K562 (cell line): ENCODE data around the gene PGPEP1. TPM values are rescaled to one million over a fixed set of nuclear protein-coding genes. Genes with fewer than 3 reads are reported as not detected.

Experiments
- CBFB ChIP-seq: sonication (generic); formaldehyde crosslinking; IDR thresholded peaks from 2 replicates; pipeline ENCODE4 v1.4.0; 2020; ENCODE audit warnings: mild to moderate bottlenecking, missing genetic modification reagents
- GATAD2B ChIP-seq: fragments of 450-650 bp; IDR thresholded peaks from 2 replicates; pipeline ENCODE4 v1.6.1; 2017; ENCODE audit warnings: mild to moderate bottlenecking, borderline replicate concordance
- IRF9 ChIP-seq: fragments of 450-650 bp; IDR thresholded peaks from 2 replicates; pipeline ENCODE4 v1.6.1; 2016; ENCODE audit warnings: missing biosample characterization, missing genetic modification characterization
- MAFF ChIP-seq: IDR thresholded peaks from 2 replicates; pipeline ENCODE4 v1.6.1; 2012; ENCODE audit warnings: low read length, improper control_type of control experiment
- MTA3 ChIP-seq: fragments of 450-650 bp; formaldehyde crosslinking; IDR thresholded peaks from 2 replicates; pipeline ENCODE4 v1.6.1; 2017; ENCODE audit warnings: mild to moderate bottlenecking, borderline replicate concordance
- OTX1 ChIP-seq: fragments of 450-650 bp; formaldehyde crosslinking; IDR thresholded peaks from 2 replicates; pipeline ENCODE4 v1.4.0; 2022; ENCODE audit warnings: mild to moderate bottlenecking
- STAT6 ChIP-seq: sonication (generic); formaldehyde crosslinking; IDR thresholded peaks from 2 replicates; pipeline ENCODE4 v1.8.1; 2023; ENCODE audit warnings: mild to moderate bottlenecking, missing genetic modification reagents
- ZNF134 ChIP-seq: fragments of 250-450 bp; sonication (Bioruptor Pico); conservative IDR thresholded peaks from 2 replicates; pipeline ENCODE4 v1.4.0; 2020
- polyA plus RNA-seq, 8 experiments: library from polyadenylated mRNA; depleted of rRNA in 4 of 8; stranded (reverse) in 5 of 8; unstranded in 3 of 8; fragments of >200 nt; fragmentation: Nextera tagmentation in 2 of 8; fragmentation: Illumina TruSeq in 1 of 8; extraction: Ambion mirVana in 2 of 8; extraction: Trizol in 1 of 8; gene quantifications; 2 replicates each; pipeline versions ENCODE4 v1.2.1 to v1.2.3, GENCODE V29; 2011 to 2014; ENCODE audit warnings: inconsistent platforms in 1 of 8, missing spikeins in 1 of 8
- total RNA-seq, 7 experiments: library from RNA; depleted of rRNA in 6 of 7; stranded (reverse); fragments of >200 nt in 6 of 7; fragmentation: Illumina TruSeq in 2 of 7; extraction: Trizol in 2 of 7; gene quantifications; 2 replicates each; pipeline versions ENCODE4 v1.2.1 to v1.2.3, GENCODE V29; 2011 to 2021; ENCODE audit warnings: low replicate concordance in 1 of 7
- TF ChIP-seq, protein P1 (sequence below): fragments of 450-650 bp; formaldehyde crosslinking; IDR thresholded peaks from 2 replicates; pipeline ENCODE4 v1.4.0; 2020; ENCODE audit warnings: mild to moderate bottlenecking, moderate library complexity
- TF ChIP-seq, protein P2 (sequence below): fragments of 450-650 bp; IDR thresholded peaks from 2 replicates; pipeline ENCODE4 v1.6.1; 2018; ENCODE audit not compliant: partially characterized antibody
- TF ChIP-seq, protein P3 (sequence below): sonication (generic); formaldehyde crosslinking; IDR thresholded peaks from 2 replicates; pipeline ENCODE4 v1.8.0; 2023; ENCODE audit warnings: missing genetic modification reagents, mild to moderate bottlenecking, borderline replicate concordance

The PGPEP1 gene
- total and polyA plus RNA-seq, 9 of the 15 experiments (the other 6 are each of a cell fraction or from before 2014, with no cell fraction given) = 10.0 to 69.6 (median 33.5) TPM

DNA sequence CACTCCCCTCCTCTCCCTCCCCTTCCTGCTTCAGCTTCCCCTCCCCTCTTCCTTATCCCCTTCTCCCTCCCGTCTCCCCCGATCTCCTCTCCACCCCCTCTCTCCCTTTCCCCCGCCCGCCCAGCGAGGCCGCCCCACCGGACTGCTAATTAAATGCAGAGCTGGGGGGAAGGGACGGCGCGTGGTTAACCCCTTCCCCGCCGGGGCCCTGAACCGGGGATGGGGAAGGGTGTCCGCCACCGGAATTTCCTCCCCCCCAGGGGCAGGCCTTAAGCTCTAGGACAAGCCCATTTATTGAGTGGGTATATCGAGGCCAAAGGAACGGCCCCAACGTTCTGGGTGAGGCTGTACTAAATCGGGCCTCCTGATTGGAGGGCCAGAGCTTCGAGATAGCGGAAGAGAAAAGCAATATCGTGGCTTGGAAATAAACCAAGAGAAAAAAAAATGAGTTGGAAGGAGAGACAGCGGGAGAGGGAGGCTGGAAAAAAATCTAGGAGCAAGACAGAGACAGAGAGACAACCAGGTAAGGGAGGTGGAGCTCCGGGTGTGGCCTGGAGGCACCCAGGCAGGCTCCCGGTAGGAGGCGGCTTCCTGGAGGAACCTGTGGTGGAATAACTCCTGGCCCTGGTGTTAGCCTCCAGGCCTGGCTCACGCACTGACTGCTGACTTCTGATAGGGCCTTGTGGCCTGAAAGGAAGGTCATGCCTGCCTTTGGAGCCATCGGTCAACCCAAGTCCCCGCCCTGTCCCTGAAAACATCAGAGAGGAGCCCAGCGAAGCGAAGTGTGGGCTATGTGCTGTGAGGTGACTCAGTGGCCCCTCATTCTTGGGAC, 47.4 kb upstream of the PGPEP1 start (continued):
- TF ChIP-seq STAT6 (0 out of 2 replicates have a peak, but pooled peaks have one; percentile 18), CBFB (CRISPR knock-in tag) (no peak), IRF9 (tag) (no peak), ZNF134 (CRISPR knock-in tag) (no peak; the same call in 1 of the 2 replicates), OTX1 (CRISPR knock-in tag) (peak; percentile 48; the same call in 1 of the 2 replicates), MAFF (no peak), MTA3 (0 out of 2 replicates have a peak, but pooled peaks have one; percentile 18), GATAD2B (peak; percentile 45; the same call in 1 of the 2 replicates)
- TF ChIP-seq, protein P1, sequence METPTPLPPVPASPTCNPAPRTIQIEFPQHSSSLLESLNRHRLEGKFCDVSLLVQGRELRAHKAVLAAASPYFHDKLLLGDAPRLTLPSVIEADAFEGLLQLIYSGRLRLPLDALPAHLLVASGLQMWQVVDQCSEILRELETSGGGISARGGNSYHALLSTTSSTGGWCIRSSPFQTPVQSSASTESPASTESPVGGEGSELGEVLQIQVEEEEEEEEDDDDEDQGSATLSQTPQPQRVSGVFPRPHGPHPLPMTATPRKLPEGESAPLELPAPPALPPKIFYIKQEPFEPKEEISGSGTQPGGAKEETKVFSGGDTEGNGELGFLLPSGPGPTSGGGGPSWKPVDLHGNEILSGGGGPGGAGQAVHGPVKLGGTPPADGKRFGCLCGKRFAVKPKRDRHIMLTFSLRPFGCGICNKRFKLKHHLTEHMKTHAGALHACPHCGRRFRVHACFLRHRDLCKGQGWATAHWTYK (CRISPR knock-in tag) = no peak
- TF ChIP-seq, protein P2, sequence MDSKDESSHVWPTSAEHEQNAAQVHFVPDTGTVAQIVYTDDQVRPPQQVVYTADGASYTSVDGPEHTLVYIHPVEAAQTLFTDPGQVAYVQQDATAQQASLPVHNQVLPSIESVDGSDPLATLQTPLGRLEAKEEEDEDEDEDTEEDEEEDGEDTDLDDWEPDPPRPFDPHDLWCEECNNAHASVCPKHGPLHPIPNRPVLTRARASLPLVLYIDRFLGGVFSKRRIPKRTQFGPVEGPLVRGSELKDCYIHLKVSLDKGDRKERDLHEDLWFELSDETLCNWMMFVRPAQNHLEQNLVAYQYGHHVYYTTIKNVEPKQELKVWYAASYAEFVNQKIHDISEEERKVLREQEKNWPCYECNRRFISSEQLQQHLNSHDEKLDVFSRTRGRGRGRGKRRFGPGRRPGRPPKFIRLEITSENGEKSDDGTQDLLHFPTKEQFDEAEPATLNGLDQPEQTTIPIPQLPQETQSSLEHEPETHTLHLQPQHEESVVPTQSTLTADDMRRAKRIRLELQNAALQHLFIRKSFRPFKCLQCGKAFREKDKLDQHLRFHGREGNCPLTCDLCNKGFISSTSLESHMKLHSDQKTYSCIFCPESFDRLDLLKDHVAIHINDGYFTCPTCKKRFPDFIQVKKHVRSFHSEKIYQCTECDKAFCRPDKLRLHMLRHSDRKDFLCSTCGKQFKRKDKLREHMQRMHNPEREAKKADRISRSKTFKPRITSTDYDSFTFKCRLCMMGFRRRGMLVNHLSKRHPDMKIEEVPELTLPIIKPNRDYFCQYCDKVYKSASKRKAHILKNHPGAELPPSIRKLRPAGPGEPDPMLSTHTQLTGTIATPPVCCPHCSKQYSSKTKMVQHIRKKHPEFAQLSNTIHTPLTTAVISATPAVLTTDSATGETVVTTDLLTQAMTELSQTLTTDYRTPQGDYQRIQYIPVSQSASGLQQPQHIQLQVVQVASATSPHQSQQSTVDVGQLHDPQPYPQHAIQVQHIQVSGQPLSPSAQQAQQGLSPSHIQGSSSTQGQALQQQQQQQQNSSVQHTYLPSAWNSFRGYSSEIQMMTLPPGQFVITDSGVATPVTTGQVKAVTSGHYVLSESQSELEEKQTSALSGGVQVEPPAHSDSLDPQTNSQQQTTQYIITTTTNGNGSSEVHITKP = peak; percentile 39
- TF ChIP-seq, protein P3, sequence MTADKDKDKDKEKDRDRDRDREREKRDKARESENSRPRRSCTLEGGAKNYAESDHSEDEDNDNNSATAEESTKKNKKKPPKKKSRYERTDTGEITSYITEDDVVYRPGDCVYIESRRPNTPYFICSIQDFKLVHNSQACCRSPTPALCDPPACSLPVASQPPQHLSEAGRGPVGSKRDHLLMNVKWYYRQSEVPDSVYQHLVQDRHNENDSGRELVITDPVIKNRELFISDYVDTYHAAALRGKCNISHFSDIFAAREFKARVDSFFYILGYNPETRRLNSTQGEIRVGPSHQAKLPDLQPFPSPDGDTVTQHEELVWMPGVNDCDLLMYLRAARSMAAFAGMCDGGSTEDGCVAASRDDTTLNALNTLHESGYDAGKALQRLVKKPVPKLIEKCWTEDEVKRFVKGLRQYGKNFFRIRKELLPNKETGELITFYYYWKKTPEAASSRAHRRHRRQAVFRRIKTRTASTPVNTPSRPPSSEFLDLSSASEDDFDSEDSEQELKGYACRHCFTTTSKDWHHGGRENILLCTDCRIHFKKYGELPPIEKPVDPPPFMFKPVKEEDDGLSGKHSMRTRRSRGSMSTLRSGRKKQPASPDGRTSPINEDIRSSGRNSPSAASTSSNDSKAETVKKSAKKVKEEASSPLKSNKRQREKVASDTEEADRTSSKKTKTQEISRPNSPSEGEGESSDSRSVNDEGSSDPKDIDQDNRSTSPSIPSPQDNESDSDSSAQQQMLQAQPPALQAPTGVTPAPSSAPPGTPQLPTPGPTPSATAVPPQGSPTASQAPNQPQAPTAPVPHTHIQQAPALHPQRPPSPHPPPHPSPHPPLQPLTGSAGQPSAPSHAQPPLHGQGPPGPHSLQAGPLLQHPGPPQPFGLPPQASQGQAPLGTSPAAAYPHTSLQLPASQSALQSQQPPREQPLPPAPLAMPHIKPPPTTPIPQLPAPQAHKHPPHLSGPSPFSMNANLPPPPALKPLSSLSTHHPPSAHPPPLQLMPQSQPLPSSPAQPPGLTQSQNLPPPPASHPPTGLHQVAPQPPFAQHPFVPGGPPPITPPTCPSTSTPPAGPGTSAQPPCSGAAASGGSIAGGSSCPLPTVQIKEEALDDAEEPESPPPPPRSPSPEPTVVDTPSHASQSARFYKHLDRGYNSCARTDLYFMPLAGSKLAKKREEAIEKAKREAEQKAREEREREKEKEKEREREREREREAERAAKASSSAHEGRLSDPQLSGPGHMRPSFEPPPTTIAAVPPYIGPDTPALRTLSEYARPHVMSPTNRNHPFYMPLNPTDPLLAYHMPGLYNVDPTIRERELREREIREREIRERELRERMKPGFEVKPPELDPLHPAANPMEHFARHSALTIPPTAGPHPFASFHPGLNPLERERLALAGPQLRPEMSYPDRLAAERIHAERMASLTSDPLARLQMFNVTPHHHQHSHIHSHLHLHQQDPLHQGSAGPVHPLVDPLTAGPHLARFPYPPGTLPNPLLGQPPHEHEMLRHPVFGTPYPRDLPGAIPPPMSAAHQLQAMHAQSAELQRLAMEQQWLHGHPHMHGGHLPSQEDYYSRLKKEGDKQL (CRISPR knock-in tag) = no peak
